HG03159 (cell line): Measurements from ENCODE around the gene MRS2.
A peak's percentile ranks its signal among the peaks of the same experiment; 100 is the strongest.
"Not testable (repeated sequence)": the region's sequence is repeated elsewhere in the genome, so short reads cannot be mapped to it uniquely, and the experiment has no call there.

Source experiments
- ATAC-seq: cut with Tn5 transposase; IDR thresholded peaks from one replicate; pipeline ENCODE4 v1.9.1; 2021; ENCODE audit warnings: mild to moderate bottlenecking, moderate library complexity; ENCODE audit not compliant: unreplicated experiment

The MRS2 gene

GRCh38 chr6:24402697-24403500 lies at the start of gene MRS2:
MRS2 (plus strand) TSS chr6:24402936; CDS start chr6:24403047, 111 bp downstream.
- ATAC-seq = peak; percentile 92

GRCh38 chr6:24353861-24354260 lies 48.9 kb upstream of the MRS2 start:
- ATAC-seq = no peak

DNA sequence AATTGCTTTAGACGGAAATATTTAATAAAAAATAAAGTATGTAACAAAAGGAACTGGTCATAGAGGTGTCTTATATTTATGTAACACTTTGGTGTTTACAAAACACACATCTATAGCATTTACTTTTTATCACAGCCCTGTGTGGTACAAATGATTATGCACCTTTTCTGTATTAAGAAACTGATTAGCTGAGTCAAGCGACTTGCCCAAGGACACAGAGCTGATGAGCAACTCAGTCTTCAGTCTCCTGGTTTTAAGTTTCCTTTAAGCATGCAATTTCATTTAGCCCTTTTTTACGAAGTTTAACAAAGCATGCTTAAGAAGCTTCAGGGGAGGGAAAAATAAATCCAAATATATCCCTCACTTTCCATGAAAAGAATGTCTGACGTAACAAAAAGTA lies 47.3 kb upstream of the MRS2 start:
- ATAC-seq = no peak

- no peak for ATAC-seq
These were observed 46.3 kb upstream of the MRS2 start for GRCh38 chr6:24356310-24356973.

DNA sequence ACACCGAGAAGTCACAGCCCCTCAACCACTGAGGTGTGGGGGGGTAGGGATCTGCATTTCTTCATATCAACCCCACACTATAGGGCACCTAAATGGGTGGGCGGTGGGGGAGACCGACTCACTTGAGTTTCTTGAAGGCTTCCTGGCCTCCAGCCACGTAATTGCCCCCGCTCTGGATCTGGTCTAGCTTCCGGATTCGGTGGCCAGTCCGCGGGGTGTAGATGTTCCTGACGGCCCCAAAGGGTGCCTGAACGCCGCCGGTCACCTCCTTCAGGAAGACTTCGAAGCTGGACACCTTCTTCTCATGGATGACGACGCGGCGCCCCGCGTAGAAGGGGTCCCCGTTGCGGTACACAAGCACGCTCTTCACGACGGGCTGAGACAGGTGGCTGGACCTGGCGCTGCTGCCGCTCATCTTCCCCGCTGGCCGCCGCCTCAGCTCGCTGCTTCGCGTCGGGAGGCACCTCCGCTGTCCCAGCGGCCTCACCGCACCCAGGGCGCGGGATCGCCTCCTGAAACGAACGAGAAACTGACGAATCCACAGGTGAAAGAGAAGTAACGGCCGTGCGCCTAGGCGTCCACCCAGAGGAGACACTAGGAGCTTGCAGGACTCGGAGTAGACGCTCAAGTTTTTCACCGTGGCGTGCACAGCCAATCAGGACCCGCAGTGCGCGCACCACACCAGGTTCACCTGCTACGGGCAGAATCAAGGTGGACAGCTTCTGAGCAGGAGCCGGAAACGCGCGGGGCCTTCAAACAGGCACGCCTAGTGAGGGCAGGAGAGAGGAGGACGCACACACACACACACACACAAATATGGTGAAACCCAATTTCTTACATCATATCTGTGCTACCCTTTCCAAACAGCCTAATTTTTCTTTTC lies 45.2 kb upstream of the MRS2 start, which contains the start of gene DCDC2:
TSS of gene DCDC2 (minus strand) at position 724 of the 883 bp plus-strand sequence. CDS start at position 415, 309 bp downstream.
- no peak for ATAC-seq

DNA sequence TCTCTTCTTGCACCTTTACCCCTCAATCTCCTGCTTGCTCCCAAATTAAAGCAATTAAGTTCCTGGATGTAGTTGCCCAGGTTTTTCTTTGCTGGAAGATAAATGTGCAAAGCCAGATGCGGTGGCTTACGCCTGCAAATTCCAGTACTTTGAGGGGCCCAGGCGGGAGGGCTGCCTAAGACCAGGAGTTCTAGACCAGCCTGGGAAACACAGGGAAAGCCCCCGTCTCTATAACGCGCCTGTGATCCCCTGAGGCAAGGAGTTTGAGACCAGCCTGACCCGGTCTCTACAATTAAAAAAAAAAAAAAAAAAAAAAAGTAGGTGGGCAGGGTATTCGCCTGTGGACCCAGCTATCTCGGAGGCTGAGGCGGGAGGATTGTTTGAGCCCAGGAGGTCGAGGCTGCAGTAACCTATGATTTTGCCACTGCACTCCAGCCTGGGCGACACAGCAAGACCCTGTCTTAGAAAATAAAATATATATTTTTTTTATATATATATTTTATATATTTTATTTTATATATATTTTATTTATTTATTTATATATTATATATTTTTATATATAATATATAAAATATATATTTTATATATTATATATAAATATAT lies 44.4 kb upstream of the MRS2 start:
- no peak for ATAC-seq

GRCh38 chr6:24359640-24360454 lies 42.9 kb upstream of the MRS2 start:
- ATAC-seq = peak; percentile 82

DNA sequence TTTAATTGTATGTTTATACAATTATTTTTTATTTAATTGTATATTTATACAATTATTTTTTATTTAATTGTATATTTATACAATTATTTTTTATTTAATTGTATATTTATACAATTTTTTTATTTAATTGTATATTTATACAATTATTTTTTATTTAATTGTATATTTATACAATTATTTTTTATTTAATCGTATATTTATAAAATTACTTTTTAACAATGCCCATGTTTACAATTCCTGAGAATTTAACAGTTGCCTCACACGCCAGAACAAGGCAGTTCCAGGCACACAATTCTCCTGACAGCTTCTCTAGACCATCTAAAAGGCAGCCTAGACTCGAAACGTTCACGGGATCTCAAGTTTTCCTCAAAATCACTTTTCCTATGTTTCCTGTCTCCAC lies 40.4 kb upstream of the MRS2 start:
- ATAC-seq = not testable (repeated sequence)

- ATAC-seq = not testable (repeated sequence)
These were observed 37.6 kb upstream of the MRS2 start for GRCh38 chr6:24365103-24365633.

DNA sequence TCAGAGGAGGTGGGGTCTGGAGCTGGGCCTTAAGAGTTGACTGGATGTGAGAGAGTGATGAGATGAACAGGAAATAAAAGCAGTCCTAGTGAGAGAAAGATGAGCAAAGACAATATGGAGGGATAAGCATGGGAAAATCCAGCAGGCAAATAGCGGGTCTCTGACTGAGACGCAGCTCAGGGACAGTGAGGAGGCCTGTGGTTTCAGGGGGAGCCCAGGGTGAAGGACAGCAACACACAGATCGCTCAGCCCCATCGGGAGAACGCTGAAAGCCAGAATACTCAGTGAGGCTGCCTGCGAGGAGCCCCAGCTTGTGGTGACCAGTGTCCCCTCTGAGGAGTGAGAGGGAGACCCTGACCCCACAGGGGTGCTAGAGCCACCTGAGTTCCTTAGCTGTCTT lies 28.1 kb upstream of the MRS2 start:
- ATAC-seq = no peak

DNA sequence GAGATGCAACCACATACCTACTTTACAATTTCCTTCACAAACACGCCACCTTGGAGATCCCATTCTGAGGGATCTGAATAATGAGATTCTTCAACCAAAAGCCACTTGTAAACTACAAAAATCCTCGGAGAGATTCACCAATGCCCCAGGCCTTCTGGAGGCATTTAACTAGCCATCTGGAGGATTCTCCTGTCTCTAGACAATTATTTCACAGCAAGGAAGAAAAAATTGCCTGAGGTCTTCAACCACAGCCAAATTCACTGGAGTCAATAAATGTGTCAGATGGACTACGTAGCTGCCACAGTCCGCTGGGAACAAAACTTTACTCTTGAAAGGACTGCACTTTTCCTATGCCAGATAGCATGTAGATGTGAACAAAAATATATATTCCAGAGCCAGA lies 25.9 kb upstream of the MRS2 start:
- no peak for ATAC-seq

GRCh38 chr6:24378473-24379097 lies 24.2 kb upstream of the MRS2 start:
- no peak for ATAC-seq

- ATAC-seq = no peak
These were observed 21.1 kb upstream of the MRS2 start for GRCh38 chr6:24381476-24382219.

DNA sequence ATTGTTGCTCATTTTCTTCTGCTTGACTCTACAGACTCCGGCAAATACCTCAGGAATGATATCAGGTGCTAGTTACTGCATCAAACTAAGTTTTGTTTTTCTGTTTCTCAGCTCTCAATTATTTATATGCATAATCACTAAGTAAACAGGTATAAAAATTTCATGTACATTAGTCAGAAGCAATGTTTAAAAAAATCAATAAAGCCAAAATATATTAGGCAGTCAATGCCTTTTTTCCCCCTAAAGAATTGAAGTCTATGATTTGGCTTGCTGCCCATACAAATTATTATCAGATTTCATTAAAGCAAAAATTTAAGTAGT lies 20.6 kb upstream of the MRS2 start:
- ATAC-seq = no peak

DNA sequence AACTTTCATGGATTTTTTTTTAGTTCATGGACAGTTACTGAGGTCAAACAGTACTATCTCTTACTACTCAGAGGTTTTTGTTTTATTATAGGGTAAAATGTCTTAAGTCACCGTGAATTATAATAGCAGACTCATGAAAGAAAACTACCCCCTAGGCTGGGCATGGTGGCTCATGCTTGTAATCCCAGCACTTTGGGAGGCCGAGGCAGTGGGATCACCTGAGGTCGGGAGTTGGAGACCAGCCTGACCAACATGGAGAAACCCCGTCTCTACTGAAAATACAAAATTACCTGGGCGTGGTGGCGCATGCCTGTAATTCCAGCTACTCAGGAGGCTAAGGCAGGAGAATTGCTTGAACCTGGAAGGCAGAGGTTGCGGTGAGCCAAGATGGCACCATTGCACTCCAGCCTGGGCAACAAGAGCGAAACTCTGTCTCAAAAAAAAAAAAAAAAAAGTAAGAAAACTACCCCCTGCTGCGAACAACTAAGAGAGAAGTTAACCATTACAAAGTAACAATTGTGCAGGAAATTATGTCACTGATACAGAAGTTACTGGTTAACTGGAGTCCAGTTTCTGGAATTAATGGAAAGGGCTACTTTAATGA lies 19.7 kb upstream of the MRS2 start:
- not testable (repeated sequence) for ATAC-seq

GRCh38 chr6:24384369-24385130 lies 18.2 kb upstream of the MRS2 start:
- ATAC-seq = not testable (repeated sequence)

- ATAC-seq = no peak
These were observed 17.0 kb upstream of the MRS2 start for GRCh38 chr6:24385536-24386269.
